ENCODE results near the gene JADE1. TPM values are rescaled to one million over a fixed set of nuclear protein-coding genes. Genes with fewer than 3 reads are reported as not detected.

Gene JADE1
- polyA plus RNA-seq, 1 of the 3 experiments (the other 2 are of a cell fraction): 9.1 TPM

DNA sequence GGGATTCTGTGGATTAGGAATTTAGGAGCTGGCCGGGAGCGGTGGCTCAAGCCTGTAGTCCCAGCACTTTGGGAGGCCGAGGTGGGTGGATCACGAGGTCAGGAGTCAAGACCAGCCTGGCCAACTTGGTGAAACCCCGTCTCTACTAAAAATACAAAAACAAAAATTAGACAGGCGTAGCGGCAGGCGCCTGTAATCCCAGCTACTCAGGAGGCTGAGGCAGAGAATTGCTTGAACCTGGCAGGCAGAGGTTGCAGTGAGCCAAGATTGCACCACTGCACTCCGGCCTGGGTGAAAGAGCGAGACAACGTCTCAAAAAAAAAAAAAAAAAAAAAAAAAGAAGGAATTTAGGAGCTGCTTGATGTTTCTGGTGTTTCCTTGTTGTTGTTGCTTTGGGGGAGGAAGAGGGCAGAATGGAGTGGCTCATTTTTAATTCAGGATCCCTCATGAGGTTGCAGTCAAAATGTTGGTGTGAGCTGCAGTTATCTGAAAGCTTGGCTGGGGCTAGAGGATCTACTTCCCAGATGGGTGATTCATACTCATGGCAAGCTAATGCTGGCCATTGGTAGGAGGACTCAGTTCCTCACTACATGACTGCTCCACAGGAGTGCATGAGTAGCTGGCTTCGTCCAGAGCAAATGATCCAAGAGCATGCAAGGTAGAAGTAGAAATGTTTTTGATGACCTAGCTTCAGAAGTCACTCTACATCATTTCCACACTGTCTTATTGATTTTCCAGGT, 26.5 kb upstream of the JADE1 start:
- Histone ChIP-seq H3K4me3 (ENCODE audit: low read depth in 2 of 2, low read length in 1 of 2) (no peak overlapping the region), H3K79me2 (ENCODE audit: insufficient read depth) (no peaks in the 10 kb centered on the region), H3K9me3 (no peaks in the 10 kb centered on the region), H4K20me1 (ENCODE audit: insufficient read depth) (no peaks in the 10 kb centered on the region), H3K4me2 (no peak overlapping the region), H3K4me1 (ENCODE audit: control insufficient read depth in 1 of 2, insufficient read depth in 2 of 2, low read depth in 1 of 2, low read length in 1 of 2) (no peaks in the 10 kb centered on the region), H3K36me3 (replicated peaks in 1 of 2; ENCODE audit: control insufficient read depth in 1 of 2, insufficient read depth in 2 of 2, low read length in 1 of 2) (no peaks in the 10 kb centered on the region), H3K27me3 (ENCODE audit: insufficient read depth) (no peaks in the 10 kb centered on the region), H3K9ac (no peak overlapping the region), H3K27ac (ENCODE audit: low read depth in 2 of 2, low read length in 1 of 2) (no peak overlapping the region), H3K9me2 (no peaks in the 10 kb centered on the region), H2AFZ (ENCODE audit: low read depth) (no peak overlapping the region), H3F3A (replicated peaks; ENCODE audit: insufficient read depth) (no peaks in the 10 kb centered on the region)
- no peak for TF ChIP-seq FOXJ3 (CRISPR knock-in tag; IDR thresholded peaks at IDR 0.05)
- no peak for TF ChIP-seq SMC3 (IDR thresholded peaks at IDR 0.05; ENCODE audit: low read depth, low read length)
- TF ChIP-seq TEAD4 (IDR thresholded peaks at IDR 0.05; ENCODE audit: borderline replicate concordance, insufficient read depth): no peak
- TF ChIP-seq TCF12 (IDR thresholded peaks at IDR 0.05): no peak
- TF ChIP-seq SIN3A (IDR thresholded peaks at IDR 0.05; ENCODE audit: borderline replicate concordance, low read depth, low read length): no peak
- no peak for TF ChIP-seq YY1 (IDR thresholded peaks at IDR 0.05; ENCODE audit: low read depth)
- no peak for TF ChIP-seq RCOR1 (IDR thresholded peaks at IDR 0.05; ENCODE audit: low read length)
- TF ChIP-seq JUND (IDR thresholded peaks at IDR 0.05): no peak
- TF ChIP-seq, protein P1, sequence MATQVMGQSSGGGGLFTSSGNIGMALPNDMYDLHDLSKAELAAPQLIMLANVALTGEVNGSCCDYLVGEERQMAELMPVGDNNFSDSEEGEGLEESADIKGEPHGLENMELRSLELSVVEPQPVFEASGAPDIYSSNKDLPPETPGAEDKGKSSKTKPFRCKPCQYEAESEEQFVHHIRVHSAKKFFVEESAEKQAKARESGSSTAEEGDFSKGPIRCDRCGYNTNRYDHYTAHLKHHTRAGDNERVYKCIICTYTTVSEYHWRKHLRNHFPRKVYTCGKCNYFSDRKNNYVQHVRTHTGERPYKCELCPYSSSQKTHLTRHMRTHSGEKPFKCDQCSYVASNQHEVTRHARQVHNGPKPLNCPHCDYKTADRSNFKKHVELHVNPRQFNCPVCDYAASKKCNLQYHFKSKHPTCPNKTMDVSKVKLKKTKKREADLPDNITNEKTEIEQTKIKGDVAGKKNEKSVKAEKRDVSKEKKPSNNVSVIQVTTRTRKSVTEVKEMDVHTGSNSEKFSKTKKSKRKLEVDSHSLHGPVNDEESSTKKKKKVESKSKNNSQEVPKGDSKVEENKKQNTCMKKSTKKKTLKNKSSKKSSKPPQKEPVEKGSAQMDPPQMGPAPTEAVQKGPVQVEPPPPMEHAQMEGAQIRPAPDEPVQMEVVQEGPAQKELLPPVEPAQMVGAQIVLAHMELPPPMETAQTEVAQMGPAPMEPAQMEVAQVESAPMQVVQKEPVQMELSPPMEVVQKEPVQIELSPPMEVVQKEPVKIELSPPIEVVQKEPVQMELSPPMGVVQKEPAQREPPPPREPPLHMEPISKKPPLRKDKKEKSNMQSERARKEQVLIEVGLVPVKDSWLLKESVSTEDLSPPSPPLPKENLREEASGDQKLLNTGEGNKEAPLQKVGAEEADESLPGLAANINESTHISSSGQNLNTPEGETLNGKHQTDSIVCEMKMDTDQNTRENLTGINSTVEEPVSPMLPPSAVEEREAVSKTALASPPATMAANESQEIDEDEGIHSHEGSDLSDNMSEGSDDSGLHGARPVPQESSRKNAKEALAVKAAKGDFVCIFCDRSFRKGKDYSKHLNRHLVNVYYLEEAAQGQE (IDR thresholded peaks at IDR 0.05; ENCODE audit: low read depth, low read length): no peak
- TF ChIP-seq CTCF (IDR thresholded peaks at IDR 0.05): no peak
- no peak for TF ChIP-seq CHD2 (IDR thresholded peaks at IDR 0.05; ENCODE audit: low read length, partially characterized antibody)
- DNase-seq: no peak
- ChIA-PET POLR2A (no interaction called here), CTCF (interaction anchor here (0.6 to 1.6 kb wide), 3 partner anchors 80 to 591 kb away, joined by 3 read pairs; no protein-coding TSS in a partner anchor)
- WGBS (ENCODE audit: low lambda C conversion rate): 86% methylated on average over 12 of the region's 12 CpGs

Measured in SK-N-SH (cell line).